PFSK-1 (cell line): ENCODE data around the gene EIF5AL1.

ENCODE experiments used
- POLR2AphosphoS5 ChIP-seq: IDR thresholded peaks from 2 replicates; pipeline ENCODE4 v1.6.1; 2012; ENCODE audit warnings: low read depth, mild to moderate bottlenecking, control low read depth, low read length, moderate library complexity
- SIN3A ChIP-seq: IDR thresholded peaks from 2 replicates; pipeline ENCODE4 v1.6.1; 2012; ENCODE audit warnings: mild to moderate bottlenecking, low read length, moderate library complexity, borderline replicate concordance; ENCODE audit not compliant: insufficient read depth
- TAF1 ChIP-seq: IDR thresholded peaks from 2 replicates; pipeline ENCODE4 v1.6.1; 2012; ENCODE audit warnings: low read length, control low read depth, borderline replicate concordance; ENCODE audit not compliant: insufficient read depth
- TF ChIP-seq, protein P1 (sequence below), 2 experiments: IDR thresholded peaks; 2 replicates each; pipeline versions ENCODE4 v1.6.1 to v1.8.0; 2011 to 2012; ENCODE audit warnings: low read depth in 2 of 2, low read length in 2 of 2, control low read depth in 1 of 2, inconsistent platforms in 1 of 2, mild to moderate bottlenecking in 1 of 2, moderate library complexity in 1 of 2; ENCODE audit not compliant: insufficient read depth in 1 of 2

- no peak for TF ChIP-seq TAF1
- TF ChIP-seq, protein P1, sequence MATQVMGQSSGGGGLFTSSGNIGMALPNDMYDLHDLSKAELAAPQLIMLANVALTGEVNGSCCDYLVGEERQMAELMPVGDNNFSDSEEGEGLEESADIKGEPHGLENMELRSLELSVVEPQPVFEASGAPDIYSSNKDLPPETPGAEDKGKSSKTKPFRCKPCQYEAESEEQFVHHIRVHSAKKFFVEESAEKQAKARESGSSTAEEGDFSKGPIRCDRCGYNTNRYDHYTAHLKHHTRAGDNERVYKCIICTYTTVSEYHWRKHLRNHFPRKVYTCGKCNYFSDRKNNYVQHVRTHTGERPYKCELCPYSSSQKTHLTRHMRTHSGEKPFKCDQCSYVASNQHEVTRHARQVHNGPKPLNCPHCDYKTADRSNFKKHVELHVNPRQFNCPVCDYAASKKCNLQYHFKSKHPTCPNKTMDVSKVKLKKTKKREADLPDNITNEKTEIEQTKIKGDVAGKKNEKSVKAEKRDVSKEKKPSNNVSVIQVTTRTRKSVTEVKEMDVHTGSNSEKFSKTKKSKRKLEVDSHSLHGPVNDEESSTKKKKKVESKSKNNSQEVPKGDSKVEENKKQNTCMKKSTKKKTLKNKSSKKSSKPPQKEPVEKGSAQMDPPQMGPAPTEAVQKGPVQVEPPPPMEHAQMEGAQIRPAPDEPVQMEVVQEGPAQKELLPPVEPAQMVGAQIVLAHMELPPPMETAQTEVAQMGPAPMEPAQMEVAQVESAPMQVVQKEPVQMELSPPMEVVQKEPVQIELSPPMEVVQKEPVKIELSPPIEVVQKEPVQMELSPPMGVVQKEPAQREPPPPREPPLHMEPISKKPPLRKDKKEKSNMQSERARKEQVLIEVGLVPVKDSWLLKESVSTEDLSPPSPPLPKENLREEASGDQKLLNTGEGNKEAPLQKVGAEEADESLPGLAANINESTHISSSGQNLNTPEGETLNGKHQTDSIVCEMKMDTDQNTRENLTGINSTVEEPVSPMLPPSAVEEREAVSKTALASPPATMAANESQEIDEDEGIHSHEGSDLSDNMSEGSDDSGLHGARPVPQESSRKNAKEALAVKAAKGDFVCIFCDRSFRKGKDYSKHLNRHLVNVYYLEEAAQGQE (IDR thresholded peaks at IDR 0.05; ENCODE audit: insufficient read depth in 1 of 2, low read depth in 2 of 2, low read length in 2 of 2), result no peak
- TF ChIP-seq POLR2AphosphoS5, result no peak
- no peak for TF ChIP-seq SIN3A
Observed at GRCh38 chr10:79475119-79475653, 37.1 kb upstream of the EIF5AL1 start.
